ENCODE data around the gene KRT2. TPM values are rescaled to one million over a fixed set of nuclear protein-coding genes. Genes with fewer than 3 reads are reported as not detected.

Gene KRT2
- total and polyA plus RNA-seq, 4 donors = not detected

DNA sequence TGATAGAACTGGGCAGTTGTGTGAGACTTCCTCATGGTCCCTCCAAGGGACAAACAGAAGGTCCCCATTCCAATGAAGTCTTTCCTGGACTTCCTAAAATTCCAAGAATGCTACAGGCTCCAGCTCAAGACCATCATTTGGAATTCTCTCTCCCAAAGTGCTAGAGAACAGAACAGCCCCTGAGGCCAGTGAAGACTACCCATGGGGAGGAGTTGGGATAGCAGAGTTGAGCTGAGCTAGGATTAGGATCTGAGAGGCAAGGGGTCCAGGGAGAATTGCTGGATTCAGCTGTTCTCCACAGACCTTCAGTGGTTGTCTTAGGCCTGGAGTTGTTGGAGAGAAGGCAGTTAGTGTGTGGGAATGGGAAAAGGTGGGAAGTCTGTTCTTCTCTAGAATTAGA is 17.4 kb upstream of the KRT2 start:
- H3K4me3 ChIP-seq (ENCODE audit: low read depth in 1 of 3, low read length in 3 of 3) = no peak overlapping the region
- H3K36me3 ChIP-seq (ENCODE audit: control insufficient read depth in 4 of 4, insufficient read depth in 3 of 4, low read depth in 1 of 4, low read length in 3 of 4) = no peaks in the 10 kb centered on the region
- TF ChIP-seq GABPA (IDR thresholded peaks at IDR 0.05 in 1 of 2, conservative IDR thresholded peaks at IDR 0.05 in 1 of 2) = no peak
- TF ChIP-seq NR2F2 (IDR thresholded peaks at IDR 0.05) = no peak
- TF ChIP-seq, protein P1, sequence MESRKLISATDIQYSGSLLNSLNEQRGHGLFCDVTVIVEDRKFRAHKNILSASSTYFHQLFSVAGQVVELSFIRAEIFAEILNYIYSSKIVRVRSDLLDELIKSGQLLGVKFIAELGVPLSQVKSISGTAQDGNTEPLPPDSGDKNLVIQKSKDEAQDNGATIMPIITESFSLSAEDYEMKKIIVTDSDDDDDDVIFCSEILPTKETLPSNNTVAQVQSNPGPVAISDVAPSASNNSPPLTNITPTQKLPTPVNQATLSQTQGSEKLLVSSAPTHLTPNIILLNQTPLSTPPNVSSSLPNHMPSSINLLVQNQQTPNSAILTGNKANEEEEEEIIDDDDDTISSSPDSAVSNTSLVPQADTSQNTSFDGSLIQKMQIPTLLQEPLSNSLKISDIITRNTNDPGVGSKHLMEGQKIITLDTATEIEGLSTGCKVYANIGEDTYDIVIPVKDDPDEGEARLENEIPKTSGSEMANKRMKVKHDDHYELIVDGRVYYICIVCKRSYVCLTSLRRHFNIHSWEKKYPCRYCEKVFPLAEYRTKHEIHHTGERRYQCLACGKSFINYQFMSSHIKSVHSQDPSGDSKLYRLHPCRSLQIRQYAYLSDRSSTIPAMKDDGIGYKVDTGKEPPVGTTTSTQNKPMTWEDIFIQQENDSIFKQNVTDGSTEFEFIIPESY (IDR thresholded peaks at IDR 0.05) = no peak
- no peak for TF ChIP-seq FOXA2 (IDR thresholded peaks at IDR 0.05)
- no peak for TF ChIP-seq FOXA1 (IDR thresholded peaks at IDR 0.05)
- TF ChIP-seq RAD21 (IDR thresholded peaks at IDR 0.05) = no peak
- TF ChIP-seq JUND (IDR thresholded peaks at IDR 0.05) = no peak
- no peak for TF ChIP-seq HNF4A (conservative IDR thresholded peaks at IDR 0.05)
- TF ChIP-seq, protein P2, sequence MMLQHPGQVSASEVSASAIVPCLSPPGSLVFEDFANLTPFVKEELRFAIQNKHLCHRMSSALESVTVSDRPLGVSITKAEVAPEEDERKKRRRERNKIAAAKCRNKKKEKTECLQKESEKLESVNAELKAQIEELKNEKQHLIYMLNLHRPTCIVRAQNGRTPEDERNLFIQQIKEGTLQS (IDR thresholded peaks at IDR 0.05) = no peak
- no peak for TF ChIP-seq RXRA (IDR thresholded peaks at IDR 0.05)
- TF ChIP-seq, protein P3, sequence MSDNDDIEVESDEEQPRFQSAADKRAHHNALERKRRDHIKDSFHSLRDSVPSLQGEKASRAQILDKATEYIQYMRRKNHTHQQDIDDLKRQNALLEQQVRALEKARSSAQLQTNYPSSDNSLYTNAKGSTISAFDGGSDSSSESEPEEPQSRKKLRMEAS (IDR thresholded peaks at IDR 0.05) = no peak
- TF ChIP-seq TAF1 (conservative IDR thresholded peaks at IDR 0.05) = no peak
- no peak for DNase-seq (ENCODE audit: low spot score)
- H3K9ac ChIP-seq (ENCODE audit: low read depth in 1 of 2, low read length in 2 of 2) = no peak overlapping the region
- no peaks in the 10 kb centered on the region for H3K9me3 ChIP-seq (ENCODE audit: control insufficient read depth in 4 of 4, low read length in 3 of 4)
- H3K4me1 ChIP-seq (ENCODE audit: control insufficient read depth in 4 of 4, insufficient read depth in 4 of 4, low read length in 3 of 4) = no peaks in the 10 kb centered on the region
- peaks cover 0 to 8% (median 0%) of the 10 kb centered on the region in 4 donors for H3K27me3 ChIP-seq (ENCODE audit: control insufficient read depth in 4 of 4, insufficient read depth in 4 of 4, low read length in 3 of 4)
- H3K27ac ChIP-seq (ENCODE audit: low read depth in 1 of 2, low read length in 2 of 2) = no peak overlapping the region

DNA sequence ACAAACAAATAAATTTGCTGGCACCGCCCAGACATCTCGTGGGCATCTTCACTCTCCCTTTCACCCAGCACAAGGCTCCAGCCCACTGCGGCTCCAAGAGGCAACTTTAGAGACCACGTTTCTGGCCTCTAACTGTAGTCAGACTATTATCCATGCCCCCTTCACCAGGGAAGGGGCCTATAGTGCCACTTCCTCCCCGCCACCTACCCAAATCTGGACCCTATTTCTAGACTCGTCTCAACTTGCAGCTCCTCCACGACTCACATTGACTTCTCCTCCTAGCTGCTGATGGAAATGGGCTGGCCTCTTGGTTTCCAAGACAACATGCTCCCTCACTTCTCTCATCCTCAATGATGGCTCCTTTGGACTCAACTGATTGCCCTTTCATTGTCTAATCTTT is 15.9 kb upstream of the KRT2 start:
- Histone ChIP-seq H3K4me3 (ENCODE audit: low read depth in 1 of 3, low read length in 3 of 3) (no peak overlapping the region), H3K36me3 (ENCODE audit: control insufficient read depth in 4 of 4, insufficient read depth in 3 of 4, low read depth in 1 of 4, low read length in 3 of 4) (no peaks in the 10 kb centered on the region), H3K9ac (ENCODE audit: low read depth in 1 of 2, low read length in 2 of 2) (no peak overlapping the region), H3K27me3 (ENCODE audit: control insufficient read depth in 4 of 4, insufficient read depth in 4 of 4, low read length in 3 of 4) (peaks cover 0 to 8% (median 0%) of the 10 kb centered on the region in 4 donors), H3K27ac (ENCODE audit: low read depth in 1 of 2, low read length in 2 of 2) (no peak overlapping the region), H3K9me3 (ENCODE audit: control insufficient read depth in 4 of 4, low read length in 3 of 4) (no peaks in the 10 kb centered on the region), H3K4me1 (ENCODE audit: control insufficient read depth in 4 of 4, insufficient read depth in 4 of 4, low read length in 3 of 4) (no peaks in the 10 kb centered on the region)
- 74% methylated on average over 7 of the region's 7 CpGs for WGBS
- DNase-seq (ENCODE audit: low spot score) = no peak
- TF ChIP-seq EGR1 (IDR thresholded peaks at IDR 0.05; ENCODE audit: low read depth in 2 of 2) (no peak), RXRA (IDR thresholded peaks at IDR 0.05) (no peak), HNF4G (IDR thresholded peaks at IDR 0.05) (no peak), TAF1 (conservative IDR thresholded peaks at IDR 0.05) (no peak), FOXA1 (IDR thresholded peaks at IDR 0.05) (no peak), RAD21 (IDR thresholded peaks at IDR 0.05) (no peak), JUND (IDR thresholded peaks at IDR 0.05) (no peak), NR2F2 (IDR thresholded peaks at IDR 0.05) (no peak), FOXA2 (IDR thresholded peaks at IDR 0.05) (no peak)
- TF ChIP-seq, protein P1 (IDR thresholded peaks at IDR 0.05) = no peak

DNA sequence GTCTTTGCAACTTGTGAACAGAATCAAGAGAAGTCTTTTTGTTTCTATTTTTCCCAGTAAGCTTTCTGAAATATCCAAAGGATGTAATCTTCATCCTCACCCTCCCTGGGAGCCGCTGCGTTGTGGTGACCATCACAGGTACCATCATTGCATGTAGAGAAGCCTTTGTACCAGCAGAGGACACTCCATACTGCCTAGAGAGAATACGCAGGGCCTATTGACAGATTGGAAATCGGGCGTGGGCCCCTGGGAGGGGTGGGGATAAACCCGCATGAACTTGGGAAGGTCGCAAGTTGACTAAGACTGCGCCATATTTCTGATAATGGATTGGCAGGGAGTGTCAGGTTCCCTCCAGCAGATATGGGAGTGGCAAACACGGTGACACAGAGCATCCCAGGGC is 15.5 kb upstream of the KRT2 start:
- H3K27me3 ChIP-seq (ENCODE audit: control insufficient read depth in 4 of 4, insufficient read depth in 4 of 4, low read length in 3 of 4) = peaks cover 0 to 8% (median 0%) of the 10 kb centered on the region in 4 donors
- H3K36me3 ChIP-seq (ENCODE audit: control insufficient read depth in 4 of 4, insufficient read depth in 3 of 4, low read depth in 1 of 4, low read length in 3 of 4) = no peaks in the 10 kb centered on the region
- no peak overlapping the region for H3K27ac ChIP-seq (ENCODE audit: low read depth in 1 of 2, low read length in 2 of 2)
- 47% methylated on average over 9 of the region's 9 CpGs for WGBS
- no peaks in the 10 kb centered on the region for H3K4me1 ChIP-seq (ENCODE audit: control insufficient read depth in 4 of 4, insufficient read depth in 4 of 4, low read length in 3 of 4)
- no peaks in the 10 kb centered on the region for H3K9me3 ChIP-seq (ENCODE audit: control insufficient read depth in 4 of 4, low read length in 3 of 4)
- H3K9ac ChIP-seq (ENCODE audit: low read depth in 1 of 2, low read length in 2 of 2) = no peak overlapping the region
- H3K4me3 ChIP-seq (ENCODE audit: low read depth in 1 of 3, low read length in 3 of 3) = no peak overlapping the region
- no peak for DNase-seq (ENCODE audit: low spot score)
- no peak for TF ChIP-seq HNF4G (IDR thresholded peaks at IDR 0.05)
- TF ChIP-seq, protein P4, sequence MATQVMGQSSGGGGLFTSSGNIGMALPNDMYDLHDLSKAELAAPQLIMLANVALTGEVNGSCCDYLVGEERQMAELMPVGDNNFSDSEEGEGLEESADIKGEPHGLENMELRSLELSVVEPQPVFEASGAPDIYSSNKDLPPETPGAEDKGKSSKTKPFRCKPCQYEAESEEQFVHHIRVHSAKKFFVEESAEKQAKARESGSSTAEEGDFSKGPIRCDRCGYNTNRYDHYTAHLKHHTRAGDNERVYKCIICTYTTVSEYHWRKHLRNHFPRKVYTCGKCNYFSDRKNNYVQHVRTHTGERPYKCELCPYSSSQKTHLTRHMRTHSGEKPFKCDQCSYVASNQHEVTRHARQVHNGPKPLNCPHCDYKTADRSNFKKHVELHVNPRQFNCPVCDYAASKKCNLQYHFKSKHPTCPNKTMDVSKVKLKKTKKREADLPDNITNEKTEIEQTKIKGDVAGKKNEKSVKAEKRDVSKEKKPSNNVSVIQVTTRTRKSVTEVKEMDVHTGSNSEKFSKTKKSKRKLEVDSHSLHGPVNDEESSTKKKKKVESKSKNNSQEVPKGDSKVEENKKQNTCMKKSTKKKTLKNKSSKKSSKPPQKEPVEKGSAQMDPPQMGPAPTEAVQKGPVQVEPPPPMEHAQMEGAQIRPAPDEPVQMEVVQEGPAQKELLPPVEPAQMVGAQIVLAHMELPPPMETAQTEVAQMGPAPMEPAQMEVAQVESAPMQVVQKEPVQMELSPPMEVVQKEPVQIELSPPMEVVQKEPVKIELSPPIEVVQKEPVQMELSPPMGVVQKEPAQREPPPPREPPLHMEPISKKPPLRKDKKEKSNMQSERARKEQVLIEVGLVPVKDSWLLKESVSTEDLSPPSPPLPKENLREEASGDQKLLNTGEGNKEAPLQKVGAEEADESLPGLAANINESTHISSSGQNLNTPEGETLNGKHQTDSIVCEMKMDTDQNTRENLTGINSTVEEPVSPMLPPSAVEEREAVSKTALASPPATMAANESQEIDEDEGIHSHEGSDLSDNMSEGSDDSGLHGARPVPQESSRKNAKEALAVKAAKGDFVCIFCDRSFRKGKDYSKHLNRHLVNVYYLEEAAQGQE (IDR thresholded peaks at IDR 0.05) = no peak
- no peak for TF ChIP-seq FOXA2 (IDR thresholded peaks at IDR 0.05)
- TF ChIP-seq, protein P1 (IDR thresholded peaks at IDR 0.05) = no peak

Measured in liver (tissue), 9 donors.